LNCaP clone FGC (cell line): ENCODE results near the gene CCDC12.

ENCODE experiments used
- DNase-seq: peaks from one replicate; pipeline ENCODE4 v3.0.0-alpha.2; 2011; ENCODE audit warnings: low read depth
- H3K4me3 ChIP-seq: 2 replicates; pipeline ENCODE4 v1.5.1; 2011; ENCODE audit warnings: mild to moderate bottlenecking, low read depth, low read length, control low read depth
- CTCF ChIP-seq: IDR thresholded peaks from 2 replicates; pipeline ENCODE4 v1.5.1; 2012; ENCODE audit warnings: mild to moderate bottlenecking; ENCODE audit not compliant: control insufficient read depth, insufficient read depth; ENCODE audit errors: extremely low read depth

The CCDC12 gene

GRCh38 chr3:46955157-46955556 lies 21.4 kb downstream of the CCDC12 start:
- TF ChIP-seq CTCF, result no peak
- no peak for DNase-seq

GRCh38 chr3:46954178-46954577 lies 22.4 kb downstream of the CCDC12 start:
- DNase-seq, result no peak
- no peak overlapping the region for H3K4me3 ChIP-seq
- no peak for TF ChIP-seq CTCF

More at GRCh38 chr3:46955157-46955556, 21.4 kb downstream of the CCDC12 start:
- no peak overlapping the region for H3K4me3 ChIP-seq

- TF ChIP-seq CTCF, result no peak
- DNase-seq, result no peak
- no peak overlapping the region for H3K4me3 ChIP-seq
Measured at GRCh38 chr3:46953234-46954010, 23.1 kb downstream of the CCDC12 start.

GRCh38 chr3:46952813-46953212 lies 23.7 kb downstream of the CCDC12 start:
- no peak for DNase-seq
- no peak overlapping the region for H3K4me3 ChIP-seq
- no peak for TF ChIP-seq CTCF

GRCh38 chr3:46950650-46951241 lies 25.8 kb downstream of the CCDC12 start:
- TF ChIP-seq CTCF, result no peak
- no peak overlapping the region for H3K4me3 ChIP-seq
- no peak for DNase-seq

GRCh38 chr3:46950177-46950576 lies 26.4 kb downstream of the CCDC12 start:
- DNase-seq, result no peak

More at GRCh38 chr3:46950177-46950576, 26.4 kb downstream of the CCDC12 start:
- TF ChIP-seq CTCF, result no peak
- H3K4me3 ChIP-seq, result no peak overlapping the region
